Mucosa of descending colon (tissue), 3 donors: ENCODE data around the gene AK4. TPM values are rescaled to one million over a fixed set of nuclear protein-coding genes. Genes with fewer than 3 reads are reported as not detected.

Source experiments
- ATAC-seq: fragments of 200-7000 bp; cut with Tn5 transposase; one replicate; pipeline ENCODE4 v1.9.1; 2020; ENCODE audit warnings: mild to moderate bottlenecking, moderate library complexity
- DNase-seq, 3 donors: peaks; one replicate each; pipeline ENCODE4 v3.0.0-alpha.2; 2020
- H3K36me3 ChIP-seq: fragments of 200-600 bp; one replicate; pipeline ENCODE4 v1.8.0; 2021; ENCODE audit warnings: low read depth, mild to moderate bottlenecking
- H3K4me1 ChIP-seq: fragments of 200-600 bp; one replicate; pipeline ENCODE4 v1.8.0; 2021; ENCODE audit warnings: low read depth, mild to moderate bottlenecking
- H3K4me3 ChIP-seq: fragments of 200-600 bp; one replicate; pipeline ENCODE4 v1.8.0; 2021; ENCODE audit warnings: mild to moderate bottlenecking
- H3K9me3 ChIP-seq: fragments of 200-600 bp; one replicate; pipeline ENCODE4 v1.8.0; 2021; ENCODE audit warnings: mild to moderate bottlenecking
- intact Hi-C, 2 donors: fragments of 100-400 bp; cut with DNase I in 1 of 2; cut with micrococcal nuclease in 1 of 2; formaldehyde crosslinking; loops; one replicate each; pipeline versions ENCODE4 v1.11.0 to v1.11.1; 2022; cut with DNase I, micrococcal nuclease
- total RNA-seq, 3 donors: library from RNA; stranded (reverse); fragmentation: NEBNext Ultra II Directional in 2 of 3; extraction: Animal tissue kit (Norgen Biotek cat#: 25700) in 2 of 3; gene quantifications; one replicate each; pipeline versions ENCODE4 v1.2.1 to v1.2.4, GENCODE V29; 2021 to 2023
- TF ChIP-seq, protein P1 (sequence below): fragments of 200-600 bp; IDR thresholded peaks from one replicate; pipeline ENCODE4 v1.8.0; 2022; ENCODE audit warnings: antibody characterized with exemption, mild to moderate bottlenecking
- donor health status: DM: no; HTN: no; CAD: no; lungs with moderate emphysema.
- donor health status: DM: no; HTN: no; CAD: no.
- donor health status: DM: no; HTN: yes; CAD: no.

The AK4 gene
- total RNA-seq, 3 donors from 2014 or later: 27.1 to 72.8 (median 47.9) TPM

- no peaks in the 10 kb centered on the region for H3K36me3 ChIP-seq
- peaks cover 4% of the 10 kb centered on the region for H3K4me1 ChIP-seq
- intact Hi-C loops: no loop called here
- ATAC-seq (no peak), DNase-seq (no peak)
- no peak overlapping the region for H3K4me3 ChIP-seq
- TF ChIP-seq, protein P1, sequence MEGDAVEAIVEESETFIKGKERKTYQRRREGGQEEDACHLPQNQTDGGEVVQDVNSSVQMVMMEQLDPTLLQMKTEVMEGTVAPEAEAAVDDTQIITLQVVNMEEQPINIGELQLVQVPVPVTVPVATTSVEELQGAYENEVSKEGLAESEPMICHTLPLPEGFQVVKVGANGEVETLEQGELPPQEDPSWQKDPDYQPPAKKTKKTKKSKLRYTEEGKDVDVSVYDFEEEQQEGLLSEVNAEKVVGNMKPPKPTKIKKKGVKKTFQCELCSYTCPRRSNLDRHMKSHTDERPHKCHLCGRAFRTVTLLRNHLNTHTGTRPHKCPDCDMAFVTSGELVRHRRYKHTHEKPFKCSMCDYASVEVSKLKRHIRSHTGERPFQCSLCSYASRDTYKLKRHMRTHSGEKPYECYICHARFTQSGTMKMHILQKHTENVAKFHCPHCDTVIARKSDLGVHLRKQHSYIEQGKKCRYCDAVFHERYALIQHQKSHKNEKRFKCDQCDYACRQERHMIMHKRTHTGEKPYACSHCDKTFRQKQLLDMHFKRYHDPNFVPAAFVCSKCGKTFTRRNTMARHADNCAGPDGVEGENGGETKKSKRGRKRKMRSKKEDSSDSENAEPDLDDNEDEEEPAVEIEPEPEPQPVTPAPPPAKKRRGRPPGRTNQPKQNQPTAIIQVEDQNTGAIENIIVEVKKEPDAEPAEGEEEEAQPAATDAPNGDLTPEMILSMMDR: no peak
- H3K9me3 ChIP-seq: no peaks in the 10 kb centered on the region
Observed at GRCh38 chr1:65197636-65198035, 49.6 kb downstream of the AK4 start.

DNA sequence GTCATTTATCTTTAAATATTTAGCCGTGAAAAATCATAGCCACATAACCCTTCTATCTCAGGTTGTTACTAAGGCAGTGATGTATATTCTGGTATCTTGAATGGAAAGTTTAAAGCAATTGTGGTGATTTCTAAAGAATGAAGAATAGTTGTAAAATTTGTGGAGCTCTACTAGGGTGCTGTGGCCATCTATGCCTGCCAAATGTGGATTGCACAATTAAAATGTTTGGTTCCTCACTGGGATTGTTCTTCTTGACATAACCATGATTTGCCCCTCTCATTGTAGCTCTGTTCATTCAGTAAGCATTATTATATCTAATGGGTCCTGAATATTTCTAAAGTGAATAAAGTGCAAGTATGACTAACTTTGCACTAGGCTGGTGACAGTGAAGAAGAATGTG lies 50.1 kb downstream of the AK4 start:
- DNase-seq (no peak), ATAC-seq (no peak)
- Histone ChIP-seq H3K9me3 (no peaks in the 10 kb centered on the region), H3K4me1 (peaks cover 4% of the 10 kb centered on the region), H3K36me3 (no peaks in the 10 kb centered on the region), H3K4me3 (no peak overlapping the region)
- TF ChIP-seq, protein P1: no peak
- intact Hi-C loops: no loop called here

GRCh38 chr1:65200411-65200810 lies 52.4 kb downstream of the AK4 start:
- no peaks in the 10 kb centered on the region for H3K9me3 ChIP-seq
- peaks cover 4% of the 10 kb centered on the region for H3K4me1 ChIP-seq
- intact Hi-C loops: no loop called here
- ATAC-seq (no peak), DNase-seq (no peak)
- TF ChIP-seq, protein P1: no peak
- no peaks in the 10 kb centered on the region for H3K36me3 ChIP-seq
- no peak overlapping the region for H3K4me3 ChIP-seq

GRCh38 chr1:65206836-65207235 lies 58.8 kb downstream of the AK4 start:
- Histone ChIP-seq H3K4me3 (no peak overlapping the region), H3K4me1 (peaks cover 4% of the 10 kb centered on the region), H3K36me3 (no peaks in the 10 kb centered on the region), H3K9me3 (no peaks in the 10 kb centered on the region)
- intact Hi-C loops: no loop called here
- no peak for ATAC-seq
- TF ChIP-seq, protein P1: no peak
- DNase-seq: no peak

- intact Hi-C loops: no loop called here
- Histone ChIP-seq H3K4me3 (no peak overlapping the region), H3K36me3 (no peaks in the 10 kb centered on the region), H3K4me1 (no peaks in the 10 kb centered on the region), H3K9me3 (no peaks in the 10 kb centered on the region)
- TF ChIP-seq, protein P1: no peak
- DNase-seq (no peak), ATAC-seq (no peak)
Observed at GRCh38 chr1:65207317-65207716, 59.3 kb downstream of the AK4 start.

- Histone ChIP-seq H3K9me3 (no peaks in the 10 kb centered on the region), H3K4me1 (no peaks in the 10 kb centered on the region), H3K4me3 (no peak overlapping the region), H3K36me3 (no peaks in the 10 kb centered on the region)
- TF ChIP-seq, protein P1: no peak
- ATAC-seq (no peak), DNase-seq (no peak)
- intact Hi-C loops: no loop called here
Observed at GRCh38 chr1:65208563-65208973, 60.6 kb downstream of the AK4 start.
